Upper lobe of right lung (tissue), 1 donor: ENCODE results near the gene HPSE. TPM values are rescaled to one million over a fixed set of nuclear protein-coding genes. Genes with fewer than 3 reads are reported as not detected.

Source experiments
- ATAC-seq: fragments of 200-7000 bp; cut with Tn5 transposase; one replicate; pipeline ENCODE4 v1.9.1; 2020; ENCODE audit warnings: mild to moderate bottlenecking, moderate library complexity
- DNase-seq: peaks from one replicate; pipeline ENCODE4 v3.0.0-alpha.2; 2020
- H3K27ac ChIP-seq: fragments of 200-600 bp; one replicate; pipeline ENCODE4 v1.8.0; 2022
- H3K27me3 ChIP-seq: fragments of 200-600 bp; one replicate; pipeline ENCODE4 v1.8.0; 2022; ENCODE audit warnings: mild to moderate bottlenecking
- H3K36me3 ChIP-seq: fragments of 200-600 bp; one replicate; pipeline ENCODE4 v1.8.0; 2022
- H3K4me1 ChIP-seq: fragments of 200-600 bp; one replicate; pipeline ENCODE4 v1.8.0; 2022
- H3K4me3 ChIP-seq: fragments of 200-600 bp; one replicate; pipeline ENCODE4 v1.8.0; 2022; ENCODE audit warnings: mild to moderate bottlenecking
- H3K9me3 ChIP-seq: fragments of 200-600 bp; one replicate; pipeline ENCODE4 v1.8.0; 2022
- CTCF ChIP-seq: fragments of 200-600 bp; IDR thresholded peaks from one replicate; pipeline ENCODE4 v1.8.0; 2022; ENCODE audit warnings: antibody characterized with exemption
- intact Hi-C: fragments of 100-400 bp; cut with DNase I; formaldehyde crosslinking; loops from one replicate; pipeline ENCODE4 v1.11.0; 2022
- total RNA-seq: library from RNA; stranded (reverse); fragmentation: NEBNext Ultra II Directional; extraction: Animal tissue kit (Norgen Biotek cat#: 25700); gene quantifications from one replicate; pipeline ENCODE4 v1.2.1, GENCODE V29; 2021
- donor health status: DM: no; HTN: yes; CAD: no; lungs with severe emphysema.

HPSE gene
- total RNA-seq, 1 donor from 2014 or later, result 5.6 TPM

GRCh38 chr4:83252782-83253405 is 81.8 kb downstream of the HPSE start:
- no peak overlapping the region for H3K27ac ChIP-seq
- ATAC-seq (peak; percentile 90), DNase-seq (no peak)
- intact Hi-C loops, result no loop called here
- peak; percentile 63 for TF ChIP-seq CTCF
- H3K36me3 ChIP-seq, result no peaks in the 10 kb centered on the region
- H3K4me3 ChIP-seq, result no peak overlapping the region
- H3K4me1 ChIP-seq, result peaks cover 11% of the 10 kb centered on the region
- H3K9me3 ChIP-seq, result no peaks in the 10 kb centered on the region
- no peaks in the 10 kb centered on the region for H3K27me3 ChIP-seq

- H3K36me3 ChIP-seq, result no peaks in the 10 kb centered on the region
- H3K4me1 ChIP-seq, result peaks cover 11% of the 10 kb centered on the region
- H3K4me3 ChIP-seq, result no peak overlapping the region
- H3K27ac ChIP-seq, result no peak overlapping the region
- ATAC-seq (no peak), DNase-seq (no peak)
- intact Hi-C loops, result no loop called here
- H3K27me3 ChIP-seq, result no peaks in the 10 kb centered on the region
- H3K9me3 ChIP-seq, result no peaks in the 10 kb centered on the region
- TF ChIP-seq CTCF, result no peak
Observed at GRCh38 chr4:83251447-83251830, 83.2 kb downstream of the HPSE start.

GRCh38 chr4:83250687-83251446 is 83.8 kb downstream of the HPSE start:
- intact Hi-C loops, result no loop called here
- Histone ChIP-seq H3K9me3 (no peaks in the 10 kb centered on the region), H3K36me3 (no peaks in the 10 kb centered on the region), H3K27me3 (no peaks in the 10 kb centered on the region), H3K4me1 (peaks cover 7% of the 10 kb centered on the region), H3K27ac (no peak overlapping the region), H3K4me3 (no peak overlapping the region)
- TF ChIP-seq CTCF, result no peak
- DNase-seq (no peak), ATAC-seq (no peak)

GRCh38 chr4:83248486-83248885 is 86.2 kb downstream of the HPSE start:
- Histone ChIP-seq H3K36me3 (no peaks in the 10 kb centered on the region), H3K27me3 (no peaks in the 10 kb centered on the region), H3K4me1 (no peaks in the 10 kb centered on the region), H3K4me3 (no peak overlapping the region), H3K9me3 (no peaks in the 10 kb centered on the region), H3K27ac (no peak overlapping the region)
- no peak for TF ChIP-seq CTCF
- intact Hi-C loops, result no loop called here
- DNase-seq (no peak), ATAC-seq (no peak)

- no peak overlapping the region for H3K27ac ChIP-seq
- ATAC-seq (peak; percentile 49), DNase-seq (no peak)
- intact Hi-C loops, result no loop called here
- TF ChIP-seq CTCF, result no peak
- no peaks in the 10 kb centered on the region for H3K9me3 ChIP-seq
- H3K4me1 ChIP-seq, result no peaks in the 10 kb centered on the region
- no peak overlapping the region for H3K4me3 ChIP-seq
- no peaks in the 10 kb centered on the region for H3K36me3 ChIP-seq
- no peaks in the 10 kb centered on the region for H3K27me3 ChIP-seq
Observed at GRCh38 chr4:83247415-83248357, 87.0 kb downstream of the HPSE start.

Other genes with a start within 250 kb of the HPSE start
- gene PLAC8, start 220.1 kb downstream of the HPSE start, total RNA-seq, result 81.7 TPM
- 12.4 TPM for gene COQ2, start 50.0 kb downstream of the HPSE start, total RNA-seq
- gene HELQ, start 121.0 kb upstream of the HPSE start, total RNA-seq, result 16.9 TPM
- 30.0 TPM for gene MRPS18C, start 121.2 kb upstream of the HPSE start, total RNA-seq
- 12.0 TPM for gene ABRAXAS1, start 150.3 kb upstream of the HPSE start, total RNA-seq
- 8.3 TPM for gene GPAT3, start 201.3 kb upstream of the HPSE start, total RNA-seq